ENCODE measurements around the gene POLDIP3.

POLDIP3 gene, protein sequence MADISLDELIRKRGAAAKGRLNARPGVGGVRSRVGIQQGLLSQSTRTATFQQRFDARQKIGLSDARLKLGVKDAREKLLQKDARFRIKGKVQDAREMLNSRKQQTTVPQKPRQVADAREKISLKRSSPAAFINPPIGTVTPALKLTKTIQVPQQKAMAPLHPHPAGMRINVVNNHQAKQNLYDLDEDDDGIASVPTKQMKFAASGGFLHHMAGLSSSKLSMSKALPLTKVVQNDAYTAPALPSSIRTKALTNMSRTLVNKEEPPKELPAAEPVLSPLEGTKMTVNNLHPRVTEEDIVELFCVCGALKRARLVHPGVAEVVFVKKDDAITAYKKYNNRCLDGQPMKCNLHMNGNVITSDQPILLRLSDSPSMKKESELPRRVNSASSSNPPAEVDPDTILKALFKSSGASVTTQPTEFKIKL

DNA sequence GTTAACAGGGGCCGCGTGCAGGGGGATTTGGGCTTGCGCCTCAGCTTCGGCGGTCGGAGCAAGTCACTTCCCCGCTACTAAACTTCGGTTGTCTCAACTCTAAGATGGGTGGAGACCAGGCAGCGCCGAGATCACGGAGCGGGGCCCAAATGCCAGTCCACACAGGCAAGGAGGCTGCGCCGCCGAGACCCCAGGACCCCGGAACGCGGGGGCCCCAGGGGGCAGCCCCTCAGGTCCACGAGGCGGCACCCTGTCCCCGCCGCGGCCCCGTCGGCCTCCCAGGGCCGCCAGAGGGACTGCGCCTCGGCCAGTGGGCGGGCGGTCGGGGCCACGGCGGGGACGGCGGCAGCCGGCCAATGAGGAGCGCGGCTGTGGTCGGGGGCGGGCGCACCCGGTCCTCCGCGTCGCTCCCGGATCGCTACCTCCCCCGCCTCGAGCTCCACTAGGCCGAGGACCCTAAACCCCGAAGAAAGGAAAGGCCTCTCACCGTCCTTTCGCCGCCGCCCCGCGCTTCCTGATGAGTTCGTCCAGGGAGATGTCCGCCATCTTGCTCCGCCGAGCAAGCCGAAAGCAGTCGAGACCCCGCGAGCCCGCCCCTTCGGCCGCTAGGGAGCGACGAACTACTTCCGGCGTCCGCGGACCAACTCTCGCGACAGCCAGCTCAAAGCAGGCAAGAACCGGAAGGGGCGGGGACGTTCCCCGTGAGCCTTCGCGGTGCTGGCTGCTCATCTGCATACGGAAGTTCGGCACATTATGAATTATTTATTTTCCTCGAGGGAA lies at the start of gene POLDIP3:
Gene POLDIP3 (minus strand): TSS at position 572 of the 780 bp plus-strand sequence. CDS start 26 bp downstream, at position 546.
- DNase-seq: peak; percentile 98

DNA sequence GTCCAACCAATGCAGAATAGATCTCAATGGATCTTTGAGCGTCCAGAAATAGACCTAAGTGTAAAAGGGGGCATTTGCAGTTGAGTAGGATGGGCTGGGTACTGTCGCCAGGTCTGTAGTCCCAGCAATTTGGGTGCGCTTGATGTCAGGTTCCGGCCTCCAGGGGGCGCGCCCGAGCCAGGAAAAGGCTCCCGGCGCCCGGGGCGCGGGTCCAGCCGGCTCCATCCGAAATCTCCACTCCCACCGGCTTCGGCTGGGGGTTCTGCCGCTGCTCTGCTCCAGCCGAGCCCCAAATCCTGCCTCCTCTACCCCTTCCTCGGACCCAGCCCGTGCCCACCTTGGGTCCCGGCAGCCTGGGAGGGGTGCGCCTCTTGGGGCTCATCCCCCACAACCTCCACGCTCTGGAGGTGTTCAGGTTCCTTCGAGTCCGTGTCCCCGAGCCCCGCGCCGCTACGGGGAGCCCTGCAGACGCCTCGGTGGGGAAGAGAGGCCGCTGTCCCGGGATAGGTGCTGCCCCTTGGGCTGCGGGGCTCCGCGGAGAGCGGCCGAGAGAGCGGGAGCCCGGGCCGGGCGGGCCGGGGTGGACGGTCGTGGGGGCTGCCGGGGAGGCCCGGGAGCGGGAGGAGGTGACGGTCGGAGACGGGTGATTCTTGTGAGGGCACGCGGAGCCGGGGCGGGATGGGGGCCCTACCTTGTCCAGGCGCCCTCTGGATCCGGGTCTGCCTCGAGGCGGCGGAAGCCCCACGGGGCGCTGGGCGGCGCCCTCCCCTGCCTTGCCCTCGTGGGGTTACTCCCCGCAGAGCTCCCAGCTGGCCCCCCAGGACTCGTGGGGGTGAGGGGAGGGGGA lies 47.5 kb upstream of the POLDIP3 start:
- peak; percentile 75 for DNase-seq

DNA sequence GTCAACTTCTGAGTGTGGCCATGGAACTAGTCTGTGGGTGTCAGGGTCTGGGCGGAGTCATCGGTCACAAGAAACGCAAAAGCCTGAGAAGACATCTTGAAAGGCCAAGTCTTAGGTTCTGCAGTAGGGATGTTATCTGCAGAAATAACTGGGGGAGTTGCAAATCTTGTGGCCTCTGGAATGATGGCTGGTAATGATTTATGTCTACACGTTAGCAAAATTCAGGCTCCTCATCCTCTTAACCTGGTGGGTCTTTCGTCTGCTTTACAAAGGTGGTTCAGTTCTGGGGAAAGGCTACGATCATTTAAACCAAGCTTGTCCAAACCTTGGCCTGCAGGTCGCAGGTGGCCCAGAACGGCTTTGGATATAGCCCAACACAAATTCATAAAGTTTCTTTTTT lies 41.9 kb upstream of the POLDIP3 start:
- DNase-seq: no peak

DNA sequence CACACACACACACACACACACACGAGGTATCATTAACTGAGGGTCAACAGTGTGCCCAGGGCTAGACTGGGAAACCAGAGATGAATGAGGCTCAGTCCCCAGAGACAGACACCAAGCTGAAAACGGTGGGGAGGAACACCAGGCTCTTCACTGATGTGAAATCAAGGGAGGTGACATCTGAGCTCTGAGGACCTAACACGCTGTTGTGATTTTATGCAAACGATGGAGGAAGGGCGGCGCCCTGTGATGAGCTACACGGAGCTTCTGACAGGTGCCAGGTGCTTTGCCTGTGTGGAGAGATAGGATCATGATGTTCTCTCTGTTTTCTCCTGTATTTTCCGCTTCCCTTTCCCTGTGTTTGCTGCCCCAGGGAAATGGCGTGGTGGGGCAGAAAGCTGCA lies 41.0 kb upstream of the POLDIP3 start:
- DNase-seq: no peak

DNA sequence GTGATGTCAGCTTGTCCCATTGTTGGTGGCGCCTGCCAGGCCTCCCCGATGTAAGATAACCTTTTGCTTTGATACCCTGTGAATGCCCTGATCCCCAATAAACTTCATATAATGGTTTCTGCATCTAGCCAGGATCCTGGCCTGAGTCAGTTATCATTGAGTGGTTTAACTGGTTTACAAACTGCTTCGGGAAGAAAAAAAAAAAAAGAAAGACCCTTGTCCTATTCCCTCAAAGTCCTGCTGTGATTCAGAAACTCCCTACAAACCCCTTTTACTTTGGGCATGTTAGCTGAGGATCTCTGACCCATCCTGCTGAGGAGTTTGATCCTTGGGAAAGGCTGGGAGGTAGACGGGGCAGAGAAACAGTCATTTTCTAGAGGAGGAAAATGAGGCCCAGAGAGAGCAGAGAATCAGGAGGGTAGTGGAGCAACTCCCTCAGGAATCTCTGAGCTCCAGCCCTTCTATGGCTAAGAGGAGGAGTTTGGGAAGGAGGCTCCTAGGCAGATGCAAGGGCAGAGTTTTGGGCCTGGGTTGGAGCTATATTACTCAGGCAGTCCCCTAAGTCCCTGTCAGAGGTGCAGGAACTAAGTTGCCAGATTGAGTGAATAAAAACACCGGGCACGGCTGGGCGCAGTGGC lies 39.9 kb upstream of the POLDIP3 start:
- DNase-seq: no peak

DNA sequence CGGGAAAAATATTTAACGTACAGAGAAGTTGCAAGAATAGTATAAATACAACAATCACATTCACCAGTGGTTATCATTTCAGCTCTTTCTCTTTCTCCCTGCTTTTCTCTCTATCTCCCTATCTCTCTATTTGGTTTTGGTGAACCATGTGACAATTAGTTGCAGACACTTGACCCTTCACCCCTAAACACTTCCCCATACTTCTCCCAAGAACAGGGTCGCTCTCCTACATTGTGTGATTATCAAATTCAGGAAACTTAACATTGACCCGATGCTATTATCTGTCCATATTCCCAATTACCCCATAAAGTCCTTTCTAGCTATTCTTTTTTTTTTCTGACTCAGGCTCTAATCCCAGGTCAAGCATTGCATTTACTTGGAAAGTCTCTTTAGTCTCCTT lies 39.3 kb upstream of the POLDIP3 start:
- no peak for DNase-seq

DNA sequence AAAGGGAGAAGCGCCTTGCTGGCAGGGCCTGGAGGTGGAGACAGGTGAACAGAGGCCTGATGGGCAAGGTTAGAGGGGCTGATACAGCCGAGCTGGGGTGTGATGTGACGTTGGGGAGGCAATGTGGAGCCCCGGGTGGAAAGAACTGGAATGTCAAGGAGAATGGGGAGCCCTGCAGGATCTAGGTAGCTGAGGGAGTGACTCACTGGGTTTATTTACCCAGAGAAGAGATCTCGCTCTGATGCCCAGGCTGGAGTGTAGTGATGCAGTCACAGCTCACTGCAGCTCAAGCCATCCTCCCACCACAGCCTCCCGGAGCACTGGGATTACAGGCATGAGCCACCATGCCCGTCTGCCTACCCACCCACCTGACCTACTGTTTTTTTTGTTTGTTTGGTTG lies 36.5 kb upstream of the POLDIP3 start:
- DNase-seq: no peak

DNA sequence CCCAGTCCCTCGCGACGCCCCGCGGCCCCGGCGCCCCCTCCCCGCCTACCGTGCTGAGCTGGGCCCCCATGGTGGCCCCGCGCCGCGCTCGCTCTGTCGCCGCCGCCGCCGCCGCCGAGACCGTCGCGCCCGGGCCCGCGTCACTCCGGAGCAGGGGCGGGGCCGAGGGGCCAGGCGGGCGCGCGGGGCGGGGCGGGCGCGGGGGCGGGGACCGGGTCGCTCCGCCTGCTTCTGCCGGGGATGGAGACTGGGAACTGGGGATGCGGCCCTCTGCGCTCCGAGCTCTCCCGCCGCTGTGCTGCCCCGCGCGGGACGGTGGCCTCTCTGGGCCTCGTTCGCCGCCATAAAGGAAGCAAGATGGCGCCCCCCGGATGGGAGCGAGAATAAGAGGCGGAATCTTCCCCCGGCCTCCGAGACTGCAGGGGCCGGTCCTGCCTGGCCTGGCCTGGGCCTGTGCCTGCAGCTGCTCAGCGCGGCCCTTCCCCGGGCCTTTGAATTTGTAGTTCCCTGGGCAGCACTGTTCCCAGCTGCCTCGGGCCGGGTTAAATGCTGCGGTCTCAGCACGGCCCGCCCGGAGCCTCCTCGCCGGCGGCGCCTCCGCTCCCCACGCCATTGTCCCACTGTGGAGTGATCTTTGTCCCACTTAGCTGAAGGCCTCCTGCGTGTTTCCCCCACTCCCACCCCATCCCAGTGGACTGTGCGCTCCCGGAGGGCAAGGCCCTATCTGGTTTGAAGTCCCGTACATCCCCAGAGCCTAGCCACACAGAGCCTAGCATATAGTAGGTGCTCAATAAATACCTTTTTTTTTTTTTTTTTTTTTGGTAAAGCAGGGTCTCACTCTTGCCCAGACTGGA lies 34.8 kb upstream of the POLDIP3 start, which contains the start of gene CYB5R3:
Gene CYB5R3 (minus strand): TSS at position 147 of the 854 bp plus-strand sequence. CDS start 77 bp downstream, at position 70.
- peak; percentile 69 for DNase-seq

DNA sequence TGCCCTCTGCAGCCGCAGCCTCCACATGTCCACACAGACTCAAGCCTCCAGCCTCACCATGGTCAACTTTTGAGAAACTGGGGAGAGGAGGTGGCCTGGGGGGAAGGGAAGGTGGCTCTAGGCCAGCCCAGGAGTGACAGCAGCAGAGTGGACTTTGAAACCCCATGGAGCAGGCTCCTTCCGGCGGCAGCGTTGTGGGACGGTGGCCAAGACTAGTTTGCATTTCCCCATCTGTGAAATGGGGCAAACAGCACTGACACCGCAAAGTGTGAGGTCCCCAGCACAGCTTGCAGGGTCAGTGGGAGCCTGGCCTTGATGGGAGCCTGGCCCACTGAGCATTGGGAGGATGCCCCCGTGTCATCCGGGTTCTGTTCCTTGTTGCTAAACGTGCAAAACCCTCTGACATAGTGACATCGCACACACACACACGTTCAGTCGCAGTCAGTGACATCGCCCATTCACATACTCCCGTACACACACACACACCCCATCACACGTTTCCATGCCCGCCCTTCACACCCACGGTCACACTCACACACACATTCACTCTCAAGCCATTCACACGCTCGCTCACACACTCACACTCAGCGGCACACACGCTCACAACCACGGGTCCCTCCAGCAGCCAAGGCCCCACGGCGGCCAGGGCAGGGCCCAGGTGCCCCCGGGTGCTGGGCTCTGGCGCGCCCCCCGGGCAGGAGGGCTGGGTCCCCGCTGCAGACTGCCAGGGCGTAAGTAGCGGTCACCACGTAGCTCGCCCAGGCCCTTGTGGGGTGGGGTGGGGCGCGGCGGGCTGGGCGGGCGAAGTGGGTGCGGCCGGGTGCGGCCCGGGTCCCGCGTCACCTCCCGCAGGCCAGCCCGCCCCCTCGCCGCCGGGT lies 33.9 kb upstream of the POLDIP3 start:
- DNase-seq: peak; percentile 31

DNA sequence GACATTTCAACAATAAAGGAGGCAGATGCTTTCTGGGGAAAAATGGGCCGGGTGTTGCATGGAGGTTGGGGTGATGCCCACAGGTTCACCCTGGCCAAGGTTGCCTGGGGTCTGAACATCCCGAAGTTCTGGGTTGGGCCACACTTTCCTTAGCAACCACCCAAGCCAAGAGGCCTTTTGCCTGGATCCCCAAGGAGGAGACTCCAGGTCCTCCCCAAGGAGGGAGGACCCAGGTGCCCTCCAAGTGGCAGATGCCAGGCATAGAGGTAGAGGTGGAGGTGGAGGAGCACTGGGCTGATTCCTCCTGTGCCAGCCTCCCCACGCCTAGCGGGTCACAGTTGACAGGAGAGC lies 33.3 kb upstream of the POLDIP3 start:
- DNase-seq: no peak

DNA sequence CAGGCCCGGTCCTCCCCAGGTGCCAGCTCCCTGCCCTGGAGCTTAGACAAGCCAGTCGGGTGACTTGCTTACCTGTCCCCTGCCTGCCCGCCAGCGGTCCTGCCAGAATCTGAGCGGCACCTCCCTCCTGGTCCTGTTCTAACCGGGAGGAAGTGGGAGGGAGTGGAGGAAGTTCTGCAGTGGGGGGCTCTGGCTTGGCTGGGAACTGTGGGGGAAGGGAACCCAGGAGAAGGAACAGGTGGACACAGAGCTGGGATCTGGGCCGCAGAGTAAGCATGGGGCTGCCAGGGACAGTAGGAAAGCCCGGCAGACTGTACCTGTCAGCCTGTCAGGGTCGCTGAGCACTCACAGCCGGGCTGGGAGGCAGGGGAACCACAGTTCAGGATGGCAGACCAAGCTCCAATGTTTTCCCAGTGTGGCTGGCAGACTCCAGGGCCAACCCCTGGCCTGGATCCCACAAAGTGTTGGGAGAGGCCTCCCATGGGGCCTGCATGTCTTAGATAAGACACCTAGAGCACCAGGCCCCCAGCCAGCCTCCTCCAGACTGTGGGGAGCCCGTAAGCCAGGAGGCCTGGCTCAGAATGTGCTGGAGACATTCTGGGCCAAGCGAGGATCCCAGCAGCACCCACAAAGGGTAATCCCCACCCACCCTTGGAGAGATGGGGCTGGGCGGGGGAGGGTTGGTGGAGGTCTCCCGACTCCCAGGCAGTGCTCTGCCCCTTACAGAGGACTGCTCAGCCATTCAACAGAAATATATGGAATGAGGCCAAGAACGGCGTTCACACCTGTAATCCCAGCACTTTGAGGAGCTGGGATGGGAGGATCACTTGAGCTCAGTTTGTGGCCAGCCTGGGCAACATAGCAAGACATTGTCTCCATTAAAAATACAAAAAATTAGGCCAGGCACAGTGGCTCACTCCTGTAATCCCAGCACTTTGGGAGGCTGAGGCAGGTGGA lies 32.2 kb upstream of the POLDIP3 start:
- no peak for DNase-seq

DNA sequence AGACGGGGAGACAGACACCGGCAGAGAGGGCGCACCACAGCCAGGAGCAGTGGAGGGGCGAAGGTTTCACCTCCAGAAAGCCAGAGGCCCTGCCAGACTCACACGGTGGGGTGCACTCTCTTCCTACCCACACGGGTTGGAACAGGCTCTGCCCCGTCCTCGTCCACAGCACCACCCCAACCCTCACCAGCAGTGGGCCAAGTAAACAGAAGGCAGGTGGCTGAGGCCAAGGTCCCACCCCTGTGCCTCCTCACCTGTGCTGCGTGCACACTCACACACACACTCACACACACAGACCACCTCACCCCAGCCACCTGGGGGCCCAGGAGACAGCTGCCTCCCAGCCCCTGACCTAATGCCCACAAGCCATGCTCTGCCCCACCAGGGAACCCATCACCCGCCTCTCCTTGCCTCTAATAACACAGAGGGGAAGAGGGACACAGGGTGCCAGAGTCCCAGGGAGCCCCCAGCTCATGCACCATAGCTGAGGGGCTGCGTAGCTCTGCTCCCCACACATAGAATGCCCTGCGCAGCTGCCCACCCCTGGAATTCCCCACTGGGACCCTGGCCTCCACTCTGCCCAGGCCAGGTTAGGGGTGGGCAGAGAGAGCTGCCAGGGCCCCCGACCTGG lies 31.4 kb upstream of the POLDIP3 start:
- DNase-seq: no peak

DNA sequence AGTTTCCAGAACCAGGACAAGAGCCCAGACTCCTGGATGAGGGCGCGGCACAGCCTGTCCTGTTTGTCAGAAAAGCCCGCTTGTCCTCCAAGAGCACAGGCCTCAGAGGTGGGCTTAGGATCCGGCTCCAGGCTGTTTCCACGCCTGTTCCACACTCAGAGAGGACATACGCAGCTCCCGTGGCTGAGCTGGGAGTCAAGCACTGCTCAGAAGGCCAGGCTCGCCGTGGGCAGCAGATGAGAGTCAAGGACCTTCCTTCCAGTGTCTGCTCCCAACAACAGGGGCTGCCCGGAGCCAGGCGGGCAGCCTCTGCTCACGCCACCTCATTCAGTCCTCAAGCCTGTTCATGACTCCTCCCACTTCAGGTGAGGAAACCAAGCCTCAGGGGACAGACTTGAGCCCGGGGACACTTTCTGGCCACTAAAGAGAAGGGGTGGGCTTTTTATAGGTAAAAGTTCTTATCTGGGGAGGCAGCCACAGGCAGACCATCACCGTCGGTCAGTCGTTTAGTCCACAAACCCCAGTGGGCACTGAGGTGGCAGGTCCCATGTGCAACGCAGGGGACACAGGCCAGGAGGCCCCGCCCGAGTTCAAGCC lies 30.8 kb upstream of the POLDIP3 start:
- DNase-seq: no peak

DNA sequence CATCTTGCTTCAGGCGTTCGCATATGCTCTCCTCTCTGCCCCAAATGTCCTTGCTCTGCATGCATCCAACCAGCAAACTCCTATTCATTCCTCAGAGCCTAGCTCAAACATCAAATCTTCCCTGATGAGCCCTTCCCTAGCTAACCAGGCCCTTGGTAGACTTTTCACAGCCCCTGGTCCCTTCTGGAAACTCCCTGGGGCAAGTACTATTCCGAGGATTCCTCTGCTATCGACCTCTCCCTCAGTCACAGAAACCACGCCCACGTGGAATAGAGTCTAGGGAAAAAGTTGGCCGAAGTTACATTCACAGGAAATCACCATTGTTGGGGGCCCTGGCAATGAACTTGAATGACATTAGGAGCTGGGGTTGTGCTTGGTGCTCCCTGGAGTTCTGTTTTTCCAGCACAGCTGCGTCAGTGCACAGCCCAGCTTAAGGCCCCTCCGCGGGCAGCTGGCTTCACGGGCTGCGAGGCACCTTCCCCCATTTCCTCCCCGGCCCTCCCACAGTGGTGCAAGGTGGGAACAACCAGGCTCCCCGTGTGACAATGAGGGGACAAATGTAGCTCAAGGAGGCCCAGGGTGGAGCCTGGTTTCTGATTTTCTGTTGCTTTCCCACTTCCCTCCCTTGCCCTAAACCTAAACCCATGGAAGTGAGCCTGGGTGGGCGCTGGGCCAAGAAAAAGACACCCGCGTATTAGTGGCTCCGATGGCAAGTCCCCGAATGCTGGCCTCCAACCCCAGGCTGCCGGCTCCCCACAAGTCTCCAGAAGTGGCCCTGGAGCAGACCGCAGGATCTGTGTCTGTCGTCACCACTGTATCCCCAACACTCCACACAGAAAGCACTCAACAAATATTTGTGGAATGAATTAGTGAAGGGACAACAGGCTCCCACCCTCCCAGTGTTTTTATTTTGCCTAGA lies 30.0 kb upstream of the POLDIP3 start:
- no peak for DNase-seq

DNA sequence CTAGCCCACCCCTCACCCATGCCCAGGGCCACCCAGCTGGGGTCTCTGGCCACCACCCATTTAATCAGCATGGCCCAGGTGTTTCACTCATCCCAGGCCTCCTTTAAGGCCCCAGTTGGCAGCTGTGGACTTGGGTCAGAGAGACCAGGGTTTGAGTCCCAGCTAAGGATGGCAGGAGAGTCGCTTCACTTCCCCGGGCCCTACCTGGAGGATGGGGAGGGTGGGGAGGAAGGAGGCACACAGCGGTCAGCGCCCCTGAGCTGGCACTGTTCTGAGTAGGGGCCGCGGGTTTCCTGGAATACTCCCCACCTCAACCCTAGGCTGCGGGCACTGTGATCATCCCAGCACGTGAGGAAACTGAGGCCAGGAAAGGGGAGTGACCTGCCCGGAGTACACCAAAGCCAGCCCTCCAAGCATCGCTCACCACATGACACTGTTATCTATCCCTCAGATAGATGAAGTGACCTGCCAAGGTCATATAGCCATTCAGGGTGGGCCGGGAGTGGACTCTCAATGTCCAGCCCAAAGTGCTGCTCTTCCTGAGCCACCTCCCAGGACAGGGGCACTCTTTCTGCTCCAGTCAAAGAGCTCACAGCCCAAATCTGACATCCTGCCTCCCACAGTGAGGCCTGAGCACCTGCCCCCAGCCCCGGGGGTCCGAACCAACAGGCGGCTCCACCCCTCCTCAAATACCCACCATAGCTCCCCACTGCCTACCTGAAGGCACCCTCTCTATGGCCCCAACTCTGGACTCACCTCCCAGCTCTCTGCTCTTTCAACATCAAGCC lies 29.1 kb upstream of the POLDIP3 start:
- DNase-seq: no peak

Data from stimulated activated naive CD4-positive, alpha-beta T cell treated with Interleukin-2 at 50 U/mL for 16 hours (primary cell).